Activated CD4-positive, alpha-beta T cell treated with anti-CD3 and anti-CD28 coated beads, Interleukin-2, amount 50 U/mL, for 48 hours (primary cell): Measurements from ENCODE around the gene METTL4.
"Not testable (repeated sequence)": the region's sequence is repeated elsewhere in the genome, so short reads cannot be mapped to it uniquely, and the experiment has no call there.

Experiments used
- DNase-seq, 2 experiments: peaks; one replicate each; pipeline ENCODE4 v3.0.0-alpha.2; 2020

The METTL4 gene

DNA sequence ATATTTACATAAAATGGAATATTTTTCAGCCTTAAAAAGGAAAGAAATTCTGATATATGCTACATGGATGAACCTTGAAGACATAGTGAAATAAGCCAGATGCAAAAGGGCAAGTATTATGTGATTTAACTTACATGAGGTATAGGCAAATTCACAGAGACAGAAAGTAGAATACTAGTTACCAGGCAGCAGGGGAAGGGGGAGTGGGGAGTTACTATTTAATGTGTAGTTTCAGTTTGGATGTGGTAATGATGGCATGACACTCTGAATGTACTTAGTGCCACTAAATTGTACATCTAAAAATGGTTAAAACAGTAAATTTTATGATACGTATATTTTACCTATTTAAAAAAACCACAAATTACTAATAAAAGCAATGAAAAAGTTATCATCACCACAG is 12.1 kb downstream of the METTL4 start:
- DNase-seq, result no peak

DNA sequence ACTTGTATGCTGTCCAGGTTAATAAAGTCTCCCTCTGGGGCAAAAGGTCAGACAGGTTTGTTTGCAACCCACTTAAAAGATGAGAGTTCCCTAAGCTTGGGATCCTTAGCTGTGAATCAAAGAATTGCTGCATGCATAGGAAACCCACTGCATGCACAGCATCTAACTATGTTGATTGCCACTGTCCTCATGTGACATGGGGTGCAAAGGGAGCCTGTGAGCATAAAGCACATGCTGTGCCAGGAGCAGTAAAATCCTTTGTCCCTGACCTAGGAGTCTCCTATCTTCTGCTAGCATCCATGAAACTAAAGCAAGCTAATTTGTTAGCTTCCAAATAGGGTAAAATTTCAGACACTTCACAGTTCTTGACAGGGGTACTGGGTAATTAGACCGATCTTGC is 13.8 kb downstream of the METTL4 start:
- DNase-seq, result no peak

DNA sequence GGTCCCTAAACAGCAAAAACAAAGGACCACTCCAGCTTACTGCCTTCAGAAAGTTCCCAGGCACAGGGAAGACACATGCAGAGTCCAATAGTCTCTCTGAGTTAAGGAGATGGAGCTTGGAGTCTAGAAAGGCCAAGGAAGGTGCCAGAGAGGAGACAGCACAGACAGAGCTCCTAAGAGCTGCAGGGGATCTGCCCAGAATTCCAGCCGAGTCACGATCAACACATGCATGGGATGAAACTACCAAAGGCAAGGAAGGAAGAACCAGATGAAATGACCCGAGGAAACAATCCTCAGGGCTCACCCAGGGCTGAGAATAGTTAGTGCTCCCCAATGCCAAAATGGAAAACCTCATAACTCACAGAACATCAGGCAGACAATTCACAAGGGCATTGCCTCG is 15.4 kb downstream of the METTL4 start:
- no peak for DNase-seq

DNA sequence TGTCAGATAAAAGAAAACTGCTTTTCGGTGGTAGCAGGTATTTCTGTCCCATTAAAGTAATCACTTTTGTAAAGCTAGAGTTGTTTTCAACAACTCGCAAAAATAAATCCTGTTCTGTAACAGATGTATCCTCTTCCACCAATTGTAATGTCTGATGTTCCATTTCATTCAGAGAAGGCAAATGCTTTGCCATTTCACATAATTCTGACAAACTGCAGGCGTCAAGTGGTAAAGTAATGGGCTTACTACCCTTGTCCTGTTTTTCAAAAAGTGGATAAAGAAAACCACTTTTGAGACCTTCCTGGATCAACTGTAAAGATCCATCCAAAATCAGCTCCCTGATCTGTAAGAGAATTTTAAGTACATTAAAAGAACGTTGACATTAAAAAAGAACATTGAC is 16.6 kb downstream of the METTL4 start:
- no peak for DNase-seq

DNA sequence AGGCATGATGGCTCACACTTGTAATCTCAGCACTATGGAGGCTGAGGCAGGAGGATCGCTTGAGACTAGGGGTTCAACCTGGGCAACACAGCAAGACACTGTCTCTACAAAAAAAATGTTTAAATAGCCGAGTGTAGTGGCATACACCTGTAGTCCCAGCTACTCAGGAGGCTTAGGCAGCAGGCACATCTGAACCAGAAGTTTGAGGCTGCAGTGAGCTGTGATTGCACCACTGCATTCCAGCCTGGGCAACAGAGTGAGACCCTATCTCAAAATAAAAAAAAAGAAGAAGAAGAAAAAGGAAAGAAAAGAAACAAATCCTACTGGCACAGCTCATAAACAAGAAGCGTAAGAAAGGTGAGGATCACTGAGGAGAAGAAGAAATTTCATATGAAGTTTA is 19.9 kb downstream of the METTL4 start:
- DNase-seq, result no peak

DNA sequence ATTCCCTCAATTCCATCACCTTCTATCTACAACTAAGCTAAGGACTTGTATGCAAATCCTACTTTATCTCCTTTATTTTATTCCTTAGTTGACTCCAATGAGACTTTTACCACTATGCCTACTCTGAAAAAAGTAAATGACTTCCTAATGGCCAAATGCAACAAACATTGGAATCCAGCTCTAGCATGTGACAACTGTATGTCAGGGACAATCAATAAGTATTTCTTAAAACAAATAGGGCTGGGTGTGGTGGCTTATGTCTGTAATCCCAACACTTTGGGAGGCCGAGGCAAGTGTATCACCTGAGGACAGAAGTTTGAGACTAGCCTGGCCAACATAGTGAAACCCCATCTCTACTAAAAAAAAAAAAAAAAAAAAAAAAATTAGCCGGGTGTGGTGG is 21.8 kb downstream of the METTL4 start:
- DNase-seq, result no peak

DNA sequence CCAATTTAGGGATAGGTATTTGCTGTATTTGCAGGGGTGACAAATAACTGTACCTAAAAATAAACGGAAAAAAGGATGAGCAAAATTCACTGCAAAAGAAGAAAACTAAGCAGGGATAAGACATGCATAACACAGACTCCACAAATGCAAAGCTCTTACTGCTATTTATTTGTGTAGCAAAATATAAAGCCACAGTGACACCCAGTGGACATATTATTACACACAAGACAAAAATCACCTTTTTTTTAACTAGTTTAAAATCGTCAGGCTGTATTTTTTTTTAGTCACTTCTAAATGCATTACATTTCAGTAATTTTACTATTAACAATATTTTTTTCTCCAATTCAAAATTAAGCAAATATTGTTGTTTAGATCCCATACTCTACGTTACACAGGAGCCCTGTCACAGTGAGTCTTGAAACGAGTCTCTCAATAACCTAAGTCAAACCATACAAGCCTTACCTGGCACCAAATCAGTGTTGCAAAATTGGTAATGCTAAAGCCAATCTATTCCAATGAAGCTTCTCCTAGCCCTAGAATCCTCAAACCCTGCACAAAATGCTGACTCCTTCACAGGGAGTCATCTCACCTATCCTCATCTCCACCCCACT is 23.7 kb downstream of the METTL4 start:
- DNase-seq, result no peak

DNA sequence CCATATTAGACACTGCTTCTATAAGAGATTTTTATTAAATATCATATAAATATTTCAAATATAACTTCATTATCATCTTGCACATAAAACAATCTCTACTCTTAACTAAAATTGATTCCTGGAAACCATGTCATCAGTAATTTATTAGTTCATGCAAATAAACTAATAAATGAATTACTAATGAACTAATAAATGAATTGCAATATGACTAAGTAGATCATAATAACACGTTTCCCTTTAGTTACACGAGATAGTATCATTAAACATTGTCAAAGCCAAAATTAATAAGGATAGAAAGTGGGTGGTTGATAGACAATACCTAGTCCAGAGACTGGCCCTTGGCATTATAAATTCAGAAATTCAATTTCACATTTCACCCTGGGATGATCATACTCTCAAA is 26.1 kb downstream of the METTL4 start:
- DNase-seq, result no peak

DNA sequence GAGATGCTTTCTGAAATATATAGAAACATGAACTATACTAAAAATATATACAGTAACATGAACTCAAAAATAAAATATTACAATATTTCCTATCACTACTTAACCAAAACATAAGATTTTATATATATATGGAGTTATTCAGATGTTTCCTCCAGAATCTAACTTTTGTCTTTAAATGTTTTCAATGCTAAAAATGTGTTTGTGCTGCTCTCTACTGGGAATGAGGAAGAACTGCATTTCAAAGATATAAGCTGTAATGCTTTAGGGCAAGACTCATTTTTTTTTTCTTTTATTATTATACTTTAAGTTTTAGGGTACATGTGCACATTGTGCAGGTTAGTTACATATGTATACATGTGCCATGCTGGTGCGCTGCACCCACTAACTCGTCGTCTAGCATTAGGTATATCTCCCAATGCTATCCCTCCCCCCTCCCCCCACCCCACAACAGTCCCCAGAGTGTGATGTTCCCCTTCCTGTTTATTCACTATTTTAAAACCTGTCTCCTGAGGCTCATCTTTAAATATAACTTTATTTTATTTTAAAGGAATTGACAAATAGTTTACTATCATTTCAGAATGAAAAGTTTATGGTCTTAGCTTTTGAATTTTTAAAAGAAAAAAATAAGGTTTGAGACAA is 29.3 kb downstream of the METTL4 start:
- DNase-seq, result not testable (repeated sequence)

DNA sequence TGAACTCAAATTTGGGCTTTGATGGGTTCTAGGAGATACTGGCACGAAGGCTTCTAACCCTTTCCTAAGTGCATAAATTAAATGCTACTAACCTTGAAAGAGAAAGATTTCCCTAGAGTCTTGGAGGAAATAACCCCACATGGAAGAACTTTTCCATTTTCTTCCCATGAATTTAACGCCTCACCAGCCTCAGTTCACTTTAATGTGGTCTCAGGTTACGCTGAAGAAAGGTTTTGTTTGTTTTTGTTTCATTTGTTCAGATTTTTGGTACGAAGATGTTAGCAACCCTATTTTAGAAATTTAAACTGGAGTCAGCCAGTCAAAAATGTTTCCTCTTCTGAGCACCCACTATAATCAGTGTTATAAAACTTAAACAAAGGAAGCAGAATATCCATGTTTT is 30.7 kb downstream of the METTL4 start:
- DNase-seq, result no peak

DNA sequence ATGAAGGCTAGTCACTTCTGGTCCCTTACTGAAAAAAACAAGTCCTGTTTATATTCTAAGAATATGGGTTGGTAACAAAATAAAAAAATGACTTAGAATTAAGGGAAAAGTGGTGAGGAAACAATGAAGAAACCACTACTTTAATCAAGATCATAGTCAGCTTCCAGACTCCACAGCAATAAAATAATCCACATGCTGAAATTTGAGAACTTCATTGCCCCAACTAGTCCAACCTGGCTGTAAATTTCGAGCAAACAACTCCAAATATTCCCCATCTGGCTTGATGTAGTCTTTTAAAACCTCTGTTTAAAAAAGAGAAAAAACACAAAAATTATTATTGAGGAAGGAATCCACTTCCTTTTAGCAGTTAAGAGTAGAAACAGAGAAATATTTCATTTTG is 32.5 kb downstream of the METTL4 start:
- DNase-seq, result no peak

DNA sequence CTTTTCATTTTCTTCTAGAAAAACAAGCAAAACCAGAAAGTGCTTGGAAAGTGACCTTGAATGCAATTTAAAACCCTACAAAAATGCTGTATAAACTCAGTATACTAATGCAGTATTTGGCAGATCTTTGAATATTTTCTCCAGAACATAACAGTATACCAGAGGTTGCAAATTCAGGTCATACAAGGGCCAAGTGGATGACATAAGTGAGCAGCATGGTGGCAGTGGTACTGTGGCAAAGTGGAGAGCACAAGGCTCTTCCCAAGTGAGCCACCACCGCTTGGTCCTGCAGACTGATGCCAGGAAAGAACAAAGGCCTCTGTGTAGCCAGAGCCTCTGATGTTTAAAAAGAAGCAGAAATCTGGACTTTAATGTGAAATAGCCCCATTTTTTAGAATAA is 33.1 kb downstream of the METTL4 start:
- no peak for DNase-seq

DNA sequence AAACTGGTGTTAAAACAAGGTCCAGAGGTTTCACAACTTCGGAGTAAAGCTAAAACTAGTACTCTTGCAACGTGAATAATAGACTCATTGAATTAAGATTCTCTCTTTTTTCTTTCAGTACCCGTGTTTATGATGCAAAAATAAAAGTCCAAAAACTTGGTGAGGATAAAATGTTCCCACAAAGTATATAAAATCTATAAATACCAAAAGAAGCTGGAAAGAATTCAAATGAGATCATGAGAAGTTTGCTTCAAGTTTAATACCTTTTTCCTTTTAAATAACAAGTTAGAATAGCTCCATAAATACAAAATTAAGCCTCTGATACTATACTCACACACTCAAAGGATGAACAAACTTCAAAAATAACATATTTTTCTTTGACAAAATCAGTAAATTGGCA is 34.0 kb downstream of the METTL4 start:
- DNase-seq, result no peak

DNA sequence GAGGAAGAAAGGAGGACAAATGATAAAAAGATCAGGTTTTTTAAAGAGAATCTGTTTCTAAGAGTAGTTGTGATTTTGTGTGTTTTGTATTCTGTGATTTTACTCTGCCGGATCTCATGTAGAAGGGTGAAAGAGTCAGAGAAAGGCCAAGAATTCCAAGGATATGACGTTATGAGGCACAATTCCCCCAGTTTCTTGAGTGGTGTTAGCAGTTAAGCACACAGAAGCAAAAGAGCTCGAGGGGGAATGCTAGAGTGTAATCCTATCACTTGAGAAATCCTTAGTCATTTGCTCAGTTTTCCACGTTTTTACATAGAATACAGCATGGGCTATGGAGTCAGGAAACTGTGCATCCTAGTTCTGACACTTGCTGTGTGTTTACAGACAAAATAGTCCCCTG is 34.8 kb downstream of the METTL4 start:
- no peak for DNase-seq

DNA sequence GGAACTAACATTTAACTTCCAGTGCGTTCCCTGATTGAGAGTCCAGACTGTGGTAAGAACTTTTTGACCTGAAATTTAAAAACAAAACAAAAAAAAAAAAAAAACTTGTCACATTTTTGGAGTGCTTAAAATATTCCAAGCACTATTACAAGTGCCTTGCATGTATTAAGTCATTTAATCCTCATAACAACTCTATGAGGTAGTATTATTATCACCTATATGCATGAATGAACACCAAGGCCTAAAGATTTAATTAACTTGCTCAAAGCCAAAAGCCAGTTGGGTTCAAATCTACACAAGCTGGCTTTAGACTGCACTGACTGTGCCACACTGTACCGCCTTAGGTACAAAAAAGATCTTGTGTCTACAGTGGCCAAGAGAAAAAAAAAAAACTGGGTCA is 35.2 kb downstream of the METTL4 start:
- no peak for DNase-seq

DNA sequence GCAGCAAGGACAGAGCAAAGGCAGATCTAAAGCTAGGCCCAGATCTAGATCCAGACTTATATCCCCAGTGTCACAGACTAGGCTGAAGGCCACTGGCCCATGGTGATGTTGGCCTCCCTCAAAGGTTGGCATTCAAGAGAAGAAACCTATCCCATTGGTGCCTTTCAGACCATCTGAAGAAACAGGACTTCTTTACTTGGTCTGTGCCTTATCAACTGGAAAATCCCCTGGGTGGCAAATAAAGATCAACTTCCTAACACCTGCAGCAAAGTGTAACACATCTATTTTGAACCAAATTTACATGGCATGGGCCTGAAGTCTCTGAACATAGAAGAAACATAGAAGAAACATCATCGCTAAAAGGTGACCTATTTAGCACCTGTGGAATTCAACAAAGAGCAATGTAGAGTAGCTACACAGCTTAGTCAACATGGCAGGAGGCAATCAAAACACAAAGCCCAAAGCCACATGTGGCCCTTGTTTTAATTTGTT is 35.8 kb downstream of the METTL4 start:
- no peak for DNase-seq

DNA sequence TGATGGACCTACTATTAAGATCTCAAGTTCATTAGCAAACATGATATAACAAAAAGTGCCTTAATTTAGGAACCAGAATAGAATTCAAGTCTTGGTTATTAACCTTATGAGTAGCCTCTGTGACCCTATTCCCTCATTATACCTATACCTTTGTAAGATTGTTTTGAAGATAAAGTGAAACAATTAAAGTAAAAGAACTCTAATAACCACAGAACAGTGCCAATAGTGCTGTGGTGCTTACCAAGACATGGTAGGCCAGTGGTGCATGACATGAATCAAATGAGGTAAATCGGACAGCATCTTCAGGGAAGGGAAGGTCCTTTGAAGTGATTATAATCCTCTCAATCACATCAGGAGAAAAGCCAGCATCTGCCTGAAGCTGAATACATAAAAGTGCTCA is 36.4 kb downstream of the METTL4 start:
- no peak for DNase-seq

DNA sequence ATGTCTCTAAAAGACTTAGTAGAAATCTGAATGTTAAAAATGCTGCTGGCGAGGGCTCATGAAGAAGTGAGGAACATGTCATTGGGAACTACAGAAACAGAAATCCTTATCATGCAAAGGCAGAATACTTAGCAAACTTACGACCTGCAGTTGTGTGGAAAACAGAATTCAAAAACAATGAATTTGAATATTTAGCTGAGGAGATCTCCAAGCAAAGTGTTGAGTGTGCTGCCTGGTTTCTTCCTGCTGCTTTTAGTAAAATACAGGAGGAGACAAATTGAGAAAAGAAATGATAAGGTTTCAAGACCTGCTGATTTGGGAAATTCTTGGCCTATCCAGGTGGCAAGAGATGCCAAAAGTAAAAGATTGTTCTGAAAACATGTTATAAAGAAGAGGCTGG is 38.5 kb downstream of the METTL4 start:
- DNase-seq, result no peak

DNA sequence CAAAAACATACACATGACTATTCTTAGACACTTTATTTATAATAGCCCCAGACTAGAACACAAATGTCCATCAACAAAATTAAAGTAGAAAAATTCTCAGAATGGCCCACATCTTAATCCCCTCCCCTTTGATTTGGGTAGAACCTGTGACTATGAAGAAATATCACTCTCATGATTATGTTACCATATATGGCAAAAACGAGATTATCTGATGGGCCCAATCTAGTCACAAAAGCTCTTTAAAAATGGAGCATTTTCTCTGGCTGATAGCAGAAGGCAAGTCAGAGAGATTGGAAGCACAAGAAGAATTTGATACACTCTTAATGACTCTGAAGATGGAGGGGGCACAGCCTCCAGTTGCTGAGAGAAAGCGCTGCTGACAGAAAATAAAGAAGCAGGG is 39.6 kb downstream of the METTL4 start:
- no peak for DNase-seq

DNA sequence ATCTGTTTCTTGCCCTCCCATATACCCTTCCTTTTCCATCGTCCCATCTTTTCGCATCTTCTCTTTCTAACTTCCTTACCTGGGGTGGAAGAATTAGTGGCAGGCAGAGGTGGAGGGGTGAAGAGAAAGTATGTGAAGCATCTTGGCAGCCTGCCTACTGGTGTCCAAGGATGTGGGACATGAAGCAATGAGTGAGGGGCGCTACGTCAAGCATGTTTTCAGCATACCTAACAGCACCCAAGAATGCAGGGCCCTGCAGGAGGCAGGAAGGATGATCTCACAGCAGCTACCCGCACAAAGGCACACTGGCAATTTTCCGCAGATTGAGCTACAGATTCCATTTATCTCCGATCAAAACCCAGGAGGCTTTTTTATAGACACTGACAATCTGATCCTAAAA is 42.2 kb downstream of the METTL4 start:
- no peak for DNase-seq

DNA sequence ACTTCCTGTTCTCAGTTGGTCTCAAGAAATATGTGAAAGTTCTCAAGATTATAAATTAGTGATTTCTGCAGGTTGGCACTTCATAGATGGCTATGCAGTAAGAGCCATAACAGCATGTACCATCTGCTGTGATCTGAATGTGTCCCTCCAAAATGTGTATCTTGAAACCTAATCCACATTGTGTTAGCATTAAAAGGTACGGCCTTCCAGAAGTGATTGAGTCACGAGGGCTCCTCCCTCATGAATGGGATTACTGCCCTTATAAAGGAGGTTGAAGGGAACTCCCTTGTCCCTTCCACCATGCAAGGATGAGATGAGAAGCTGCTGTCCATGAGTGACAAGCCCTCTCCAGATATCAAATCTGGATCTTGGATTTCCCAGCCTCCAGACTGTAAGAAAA is 45.0 kb downstream of the METTL4 start:
- no peak for DNase-seq

DNA sequence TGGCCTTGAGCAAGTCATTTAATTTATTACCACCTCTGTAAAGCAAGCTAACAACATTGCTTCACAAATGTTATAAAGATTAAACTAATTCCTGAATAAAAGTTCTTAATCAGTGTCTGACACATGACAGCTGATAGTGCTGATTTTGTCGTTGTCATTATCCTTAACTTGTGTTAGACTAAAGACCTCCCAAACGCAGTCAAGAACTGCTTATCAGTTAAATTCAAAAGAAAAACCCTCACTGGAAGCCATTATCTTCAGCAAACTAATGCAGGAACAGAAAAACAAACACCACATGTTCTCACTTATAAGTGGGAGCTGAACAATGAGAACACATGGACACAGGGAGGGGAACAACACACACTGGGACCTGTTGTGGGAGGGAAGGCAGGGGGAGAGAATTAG is 46.5 kb downstream of the METTL4 start:
- DNase-seq, result not testable (repeated sequence)

DNA sequence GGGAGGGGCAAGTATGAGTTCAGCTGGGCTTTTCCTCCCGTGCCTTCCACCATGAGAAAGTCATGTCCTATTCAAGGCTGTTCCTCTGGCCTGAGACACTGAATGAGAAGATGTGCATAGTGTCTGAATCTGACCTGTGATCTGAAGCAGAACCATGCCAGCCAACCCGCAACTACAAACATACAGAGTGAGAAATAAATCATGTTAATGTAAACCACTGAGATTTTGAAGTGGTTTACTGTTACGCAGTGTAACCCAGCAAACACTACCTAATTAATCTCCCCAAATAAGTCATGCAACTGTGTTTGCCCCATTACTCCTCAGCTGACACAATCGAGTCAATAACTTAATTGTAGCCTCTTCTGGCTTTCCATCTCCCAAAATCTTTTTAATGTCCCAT is 49.2 kb downstream of the METTL4 start:
- no peak for DNase-seq

DNA sequence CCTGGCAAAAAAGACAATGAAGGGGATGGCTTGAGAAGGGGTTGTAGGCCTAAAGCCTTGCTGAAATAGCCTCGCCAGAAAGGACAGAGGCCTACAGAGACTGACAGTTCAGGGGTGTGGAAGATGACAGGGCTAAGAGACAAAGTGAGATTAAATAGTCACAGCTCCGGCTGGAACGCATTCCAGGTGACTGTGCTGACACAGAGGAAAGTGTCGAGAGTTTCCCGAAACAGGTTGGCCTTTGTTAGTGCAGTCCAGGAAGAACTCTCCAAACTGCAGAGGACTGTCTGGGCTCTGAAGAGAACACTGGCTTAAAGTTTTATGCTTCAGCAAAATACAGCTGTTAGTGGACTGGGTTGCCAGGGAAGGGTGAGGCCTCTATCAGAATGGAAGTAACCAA is 52.8 kb downstream of the METTL4 start:
- no peak for DNase-seq
